GM23248 (cell line): ENCODE results near the gene ADAMTSL3. TPM values are rescaled to one million over a fixed set of nuclear protein-coding genes. Genes with fewer than 3 reads are reported as not detected.
A peak's percentile ranks its signal among the peaks of the same experiment; 100 is the strongest.

Experiments used
- DNase-seq: peaks from one replicate; pipeline ENCODE4 v3.0.0-alpha.2; 2015
- H2AFZ ChIP-seq: fragments of 200-600 bp; sonication (generic); 2 replicates; pipeline ENCODE4 v1.6.1; 2016; ENCODE audit warnings: antibody characterized with exemption
- H3F3A ChIP-seq: fragments of 200-600 bp; sonication (generic); 2 replicates; pipeline ENCODE4 v1.6.1; 2016; ENCODE audit warnings: mild to moderate bottlenecking, antibody characterized with exemption, mixed run types; ENCODE audit not compliant: insufficient read depth
- H3K27ac ChIP-seq: fragments of 200-600 bp; sonication (generic); 2 replicates; pipeline ENCODE4 v1.5.1; 2016; ENCODE audit warnings: mild to moderate bottlenecking
- H3K27me3 ChIP-seq: fragments of 200-600 bp; sonication (generic); replicated peaks from 2 replicates; pipeline ENCODE4 v1.6.1; 2016; ENCODE audit warnings: mild to moderate bottlenecking; ENCODE audit not compliant: insufficient read depth
- H3K36me3 ChIP-seq: fragments of 200-600 bp; sonication (generic); 2 replicates; pipeline ENCODE4 v1.6.1; 2016; ENCODE audit warnings: low read depth, mild to moderate bottlenecking
- H3K4me1 ChIP-seq: fragments of 200-600 bp; sonication (generic); 2 replicates; pipeline ENCODE4 v1.6.1; 2016; ENCODE audit warnings: mild to moderate bottlenecking; ENCODE audit not compliant: insufficient read depth
- H3K4me2 ChIP-seq: fragments of 200-600 bp; sonication (generic); one replicate; pipeline ENCODE4 v1.6.1; 2016; ENCODE audit warnings: mild to moderate bottlenecking; ENCODE audit not compliant: unreplicated experiment
- H3K4me3 ChIP-seq: fragments of 200-600 bp; sonication (generic); 2 replicates; pipeline ENCODE4 v1.5.1; 2016; ENCODE audit warnings: mild to moderate bottlenecking
- H3K79me2 ChIP-seq: fragments of 200-600 bp; sonication (generic); 2 replicates; pipeline ENCODE4 v1.6.1; 2016; ENCODE audit warnings: mild to moderate bottlenecking; ENCODE audit not compliant: insufficient read depth
- H3K9ac ChIP-seq: fragments of 200-600 bp; sonication (generic); 2 replicates; pipeline ENCODE4 v1.6.1; 2016; ENCODE audit warnings: mild to moderate bottlenecking
- H3K9me2 ChIP-seq: fragments of 200-600 bp; sonication (generic); 2 replicates; pipeline ENCODE4 v1.6.1; 2016; ENCODE audit warnings: mixed run types, mild to moderate bottlenecking, moderate library complexity; ENCODE audit not compliant: insufficient read depth
- H3K9me3 ChIP-seq: fragments of 200-600 bp; sonication (generic); one replicate; pipeline ENCODE4 v1.6.1; 2017; ENCODE audit warnings: low read depth
- H4K20me1 ChIP-seq: fragments of 200-600 bp; sonication (generic); 2 replicates; pipeline ENCODE4 v1.6.0; 2016; ENCODE audit not compliant: insufficient read depth
- EZH2 ChIP-seq: fragments of 200-600 bp; sonication (generic); IDR thresholded peaks from 2 replicates; pipeline ENCODE4 v1.6.1; 2018; ENCODE audit warnings: antibody characterized with exemption, mild to moderate bottlenecking; ENCODE audit not compliant: insufficient read depth, poor library complexity, severe bottlenecking
- EZH2phosphoT487 ChIP-seq: fragments of 200-600 bp; sonication (generic); IDR thresholded peaks from 2 replicates; pipeline ENCODE4 v1.6.1; 2018; ENCODE audit warnings: antibody characterized with exemption, moderate library complexity, mild to moderate bottlenecking, low read depth; ENCODE audit not compliant: insufficient read depth
- WGBS, 2 experiments: methylation state at CpG; one replicate each; pipeline ENCODE4 v1.1.6; 2015 to 2017; ENCODE audit warnings: low lambda C conversion rate in 2 of 2, low coverage in 1 of 2; ENCODE audit errors: missing lambda C conversion rate in 2 of 2; 5-methylcytosine and 5-hydroxymethylcytosine counted together
- in situ Hi-C: fragments of 300-500 bp; cut with MboI; formaldehyde crosslinking; loops from 2 replicates; pipeline ENCODE4 v1.15.0; 2020
- polyA plus RNA-seq: library from polyadenylated mRNA; unstranded; fragments of >200 nt; fragmentation: Nextera tagmentation; extraction: Ambion mirVana; gene quantifications from 2 replicates; pipeline ENCODE4 v1.2.1, GENCODE V29; 2016
- total RNA-seq: library from RNA; depleted of rRNA; stranded (reverse); fragments of >200 nt; shearing (Covaris generic); gene quantifications from 2 replicates; pipeline ENCODE4 v1.2.3, GENCODE V29; 2014

Gene ADAMTSL3
- total and polyA plus RNA-seq, 2 experiments from 2014 or later = not detected

DNA sequence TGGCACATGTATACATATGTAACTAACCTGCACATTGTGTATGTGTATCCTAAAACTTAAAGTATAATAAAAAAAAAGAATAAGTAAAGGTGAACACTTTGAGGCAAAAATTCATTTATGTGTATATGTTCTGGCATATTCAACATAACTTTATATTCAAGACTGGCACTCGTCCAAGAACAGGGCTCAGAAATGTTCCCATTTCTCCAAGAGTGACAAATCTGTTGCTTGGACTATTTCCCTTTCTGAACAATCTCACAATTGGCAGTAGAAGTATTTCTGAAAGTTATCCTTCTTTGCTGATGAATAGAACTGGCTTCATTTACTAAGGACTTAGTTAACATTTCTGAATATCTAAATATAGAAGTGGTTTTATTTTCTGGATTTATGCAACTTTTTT is 212.8 kb downstream of the ADAMTSL3 start:
- Histone ChIP-seq H3K4me3 (no peak overlapping the region), H4K20me1 (no peaks in the 10 kb centered on the region), H3F3A (no peaks in the 10 kb centered on the region), H3K27me3 (no peaks in the 10 kb centered on the region; the same call in 1 of the 2 replicates), H3K27ac (no peak overlapping the region), H3K9me3 (no peaks in the 10 kb centered on the region), H3K9ac (no peak overlapping the region), H3K79me2 (no peaks in the 10 kb centered on the region), H3K4me2 (no peak overlapping the region), H3K36me3 (no peaks in the 10 kb centered on the region), H3K4me1 (peaks cover 7% of the 10 kb centered on the region), H3K9me2 (no peaks in the 10 kb centered on the region), H2AFZ (no peak overlapping the region)
- no peak for TF ChIP-seq EZH2
- no peak for TF ChIP-seq EZH2phosphoT487
- DNase-seq = no peak
- in situ Hi-C loops = loop anchor here (25.0 kb wide), 1 partner anchor 604 kb away; no protein-coding TSS in a partner anchor
- 21 to 30% methylated on average over 1 of the region's 1 CpG for WGBS, 2 experiments

- TF ChIP-seq EZH2 (no peak), EZH2phosphoT487 (no peak)
- H3F3A ChIP-seq = no peaks in the 10 kb centered on the region
- no peaks in the 10 kb centered on the region; the same call in 1 of the 2 replicates for H3K27me3 ChIP-seq
- no peak overlapping the region for H3K4me2 ChIP-seq
- H3K4me1 ChIP-seq = peaks cover 12% of the 10 kb centered on the region
- no peaks in the 10 kb centered on the region for H4K20me1 ChIP-seq
- WGBS, 2 experiments = 82 to 93% methylated on average over 4 of the region's 4 CpGs
- no peak for DNase-seq
- no peaks in the 10 kb centered on the region for H3K9me2 ChIP-seq
- no peaks in the 10 kb centered on the region for H3K36me3 ChIP-seq
- H3K9ac ChIP-seq = no peak overlapping the region
- no peak overlapping the region for H3K4me3 ChIP-seq
- no peaks in the 10 kb centered on the region for H3K79me2 ChIP-seq
- no peak overlapping the region for H3K27ac ChIP-seq
- H2AFZ ChIP-seq = no peak overlapping the region
- in situ Hi-C loops = loop anchor here (25.0 kb wide), 1 partner anchor 607 kb away; no protein-coding TSS in a partner anchor
- H3K9me3 ChIP-seq = no peaks in the 10 kb centered on the region
Measured at GRCh38 chr15:83869341-83869740, 215.4 kb downstream of the ADAMTSL3 start.

GRCh38 chr15:83871808-83872559 is 218.1 kb downstream of the ADAMTSL3 start:
- Histone ChIP-seq H4K20me1 (no peaks in the 10 kb centered on the region), H3K27me3 (no peaks in the 10 kb centered on the region), H3K9me2 (no peaks in the 10 kb centered on the region), H3K9ac (no peak overlapping the region), H3K4me2 (peak overlapping the region; percentile 20), H2AFZ (no peak overlapping the region; the same call in 1 of the 2 replicates), H3K4me3 (no peak overlapping the region), H3K9me3 (no peaks in the 10 kb centered on the region), H3F3A (no peaks in the 10 kb centered on the region), H3K27ac (no peak overlapping the region), H3K79me2 (no peaks in the 10 kb centered on the region), H3K4me1 (peaks cover 12% of the 10 kb centered on the region), H3K36me3 (no peaks in the 10 kb centered on the region)
- peak; percentile 90 for DNase-seq
- 32 to 34% methylated on average over 7 of the region's 7 CpGs for WGBS, 2 experiments
- in situ Hi-C loops = loop anchor here (25.0 kb wide), 1 partner anchor 610 kb away; no protein-coding TSS in a partner anchor
- TF ChIP-seq EZH2 = no peak
- TF ChIP-seq EZH2phosphoT487 = no peak

DNA sequence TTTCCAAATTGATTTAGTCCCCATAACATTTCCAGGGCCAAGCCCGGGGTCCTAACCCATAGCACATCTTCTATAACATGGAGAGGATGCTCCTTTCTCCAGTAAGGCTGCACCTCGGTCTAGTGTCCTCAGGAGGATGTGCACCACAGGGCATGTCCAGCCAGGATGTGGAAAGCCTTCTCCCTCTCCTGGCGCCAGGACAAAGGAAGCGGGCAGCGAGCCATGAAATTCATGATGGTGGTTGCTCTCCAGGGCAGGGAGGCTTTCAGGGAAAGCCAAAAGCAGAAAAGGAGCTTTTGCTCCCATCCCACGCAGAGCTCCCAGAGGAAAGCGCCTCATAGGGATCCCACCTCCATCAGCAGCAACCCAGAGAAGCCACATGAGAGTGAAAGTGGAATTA is 220.0 kb downstream of the ADAMTSL3 start:
- no peak overlapping the region for H3K4me3 ChIP-seq
- H4K20me1 ChIP-seq = no peaks in the 10 kb centered on the region
- H3K27ac ChIP-seq = no peak overlapping the region
- H3K27me3 ChIP-seq = no peaks in the 10 kb centered on the region
- H3F3A ChIP-seq = no peaks in the 10 kb centered on the region
- H3K9ac ChIP-seq = no peak overlapping the region
- H3K79me2 ChIP-seq = no peaks in the 10 kb centered on the region
- H3K4me2 ChIP-seq = no peak overlapping the region
- TF ChIP-seq EZH2phosphoT487 = no peak
- no peak for TF ChIP-seq EZH2
- WGBS, 2 experiments = 87 to 93% methylated on average over 7 of the region's 7 CpGs
- H3K9me3 ChIP-seq = no peaks in the 10 kb centered on the region
- DNase-seq = no peak
- peaks cover 12% of the 10 kb centered on the region for H3K4me1 ChIP-seq
- in situ Hi-C loops = loop anchor here (25.0 kb wide), 1 partner anchor 612 kb away; no protein-coding TSS in a partner anchor
- no peak overlapping the region for H2AFZ ChIP-seq
- no peaks in the 10 kb centered on the region for H3K36me3 ChIP-seq
- no peaks in the 10 kb centered on the region for H3K9me2 ChIP-seq
